NCI-H2196 (cell line): Measurements from ENCODE around the gene DSCAM.

ENCODE experiments used
- DNase-seq: peaks from one replicate; lab custom pipeline; 2025; ENCODE audit not compliant: unreplicated experiment; lab: John Stamatoyannopoulos, UW

The DSCAM gene

GRCh38 chr21:40719615-40720014, 127.3 kb downstream of the DSCAM start:
- DNase-seq = no peak

GRCh38 chr21:40717028-40717427, 129.9 kb downstream of the DSCAM start:
- peak; percentile 4 for DNase-seq

- DNase-seq = no peak
These were observed 132.4 kb downstream of the DSCAM start for GRCh38 chr21:40714536-40714935.

- DNase-seq = no peak
These were observed 139.2 kb downstream of the DSCAM start for GRCh38 chr21:40707656-40708244.

- no peak for DNase-seq
These were observed 139.9 kb downstream of the DSCAM start for GRCh38 chr21:40706806-40707655.

GRCh38 chr21:40706176-40706575, 140.8 kb downstream of the DSCAM start:
- no peak for DNase-seq

GRCh38 chr21:40704141-40704540, 142.8 kb downstream of the DSCAM start:
- DNase-seq = no peak

GRCh38 chr21:40699366-40699765, 147.6 kb downstream of the DSCAM start:
- DNase-seq = no peak

- no peak for DNase-seq
These were observed 150.7 kb downstream of the DSCAM start for GRCh38 chr21:40696246-40696645.

GRCh38 chr21:40689840-40690360, 157.1 kb downstream of the DSCAM start:
- DNase-seq = no peak

GRCh38 chr21:40689217-40689616, 157.7 kb downstream of the DSCAM start:
- no peak for DNase-seq

- DNase-seq = no peak
These were observed 158.7 kb downstream of the DSCAM start for GRCh38 chr21:40688106-40688864.

GRCh38 chr21:40687625-40688024, 159.3 kb downstream of the DSCAM start:
- no peak for DNase-seq

- no peak for DNase-seq
These were observed 160.4 kb downstream of the DSCAM start for GRCh38 chr21:40686526-40686925.

GRCh38 chr21:40685141-40685540, 161.8 kb downstream of the DSCAM start:
- DNase-seq = no peak

GRCh38 chr21:40684726-40685125, 162.2 kb downstream of the DSCAM start:
- no peak for DNase-seq

- no peak for DNase-seq
These were observed 163.6 kb downstream of the DSCAM start for GRCh38 chr21:40683349-40683748.

- DNase-seq = no peak
These were observed 165.6 kb downstream of the DSCAM start for GRCh38 chr21:40681164-40681859.

- DNase-seq = no peak
These were observed 166.6 kb downstream of the DSCAM start for GRCh38 chr21:40680311-40680710.

- DNase-seq = no peak
These were observed 168.2 kb downstream of the DSCAM start for GRCh38 chr21:40678681-40679284.

- DNase-seq = no peak
These were observed 171.9 kb downstream of the DSCAM start for GRCh38 chr21:40675017-40675416.
